Smooth muscle cell (in vitro differentiated cells): ENCODE measurements around the gene PRKAG3. TPM values are rescaled to one million over a fixed set of nuclear protein-coding genes. Genes with fewer than 3 reads are reported as not detected.

Experiments
- DNase-seq: peaks from one replicate; lab custom pipeline; 2025; ENCODE audit not compliant: unreplicated experiment; lab: John Stamatoyannopoulos, UW
- H2AFZ ChIP-seq: fragments of 200-600 bp; sonication (generic); 2 replicates; pipeline ENCODE4 v1.6.0; 2016; ENCODE audit warnings: antibody characterized with exemption, low read depth, mild to moderate bottlenecking
- H3F3A ChIP-seq: fragments of 200-600 bp; sonication (generic); 2 replicates; pipeline ENCODE4 v1.6.0; 2017; ENCODE audit warnings: antibody characterized with exemption, low read depth
- H3K27ac ChIP-seq: fragments of 200-600 bp; sonication (generic); 2 replicates; pipeline ENCODE4 v1.5.1; 2016; ENCODE audit warnings: low read depth, mild to moderate bottlenecking
- H3K27me3 ChIP-seq: fragments of 200-600 bp; sonication (generic); 2 replicates; pipeline ENCODE4 v1.6.1; 2016; ENCODE audit warnings: low read depth, mild to moderate bottlenecking
- H3K36me3 ChIP-seq: fragments of 200-600 bp; sonication (generic); 2 replicates; pipeline ENCODE4 v1.5.1; 2016; ENCODE audit warnings: low read depth
- H3K4me1 ChIP-seq: fragments of 200-600 bp; sonication (generic); 2 replicates; pipeline ENCODE4 v1.5.1; 2016; ENCODE audit warnings: low read depth
- H3K4me2 ChIP-seq: fragments of 200-600 bp; sonication (generic); 2 replicates; pipeline ENCODE4 v1.6.0; 2016; ENCODE audit warnings: mild to moderate bottlenecking
- H3K4me3 ChIP-seq: fragments of 200-600 bp; sonication (generic); 2 replicates; pipeline ENCODE4 v1.5.1; 2016; ENCODE audit warnings: mild to moderate bottlenecking
- H3K79me2 ChIP-seq: fragments of 200-600 bp; sonication (generic); 2 replicates; pipeline ENCODE4 v1.6.0; 2016; ENCODE audit warnings: low read depth, mild to moderate bottlenecking
- H3K9ac ChIP-seq: fragments of 200-600 bp; sonication (generic); 2 replicates; pipeline ENCODE4 v1.6.0; 2016; ENCODE audit warnings: low read depth
- H3K9me3 ChIP-seq: fragments of 200-600 bp; sonication (generic); replicated peaks from 2 replicates; pipeline ENCODE4 v1.5.1; 2016; ENCODE audit warnings: low read depth
- H4K20me1 ChIP-seq: fragments of 200-600 bp; sonication (generic); 2 replicates; pipeline ENCODE4 v1.6.0; 2016; ENCODE audit warnings: low read depth
- WGBS: methylation state at CpG from one replicate; pipeline ENCODE4 v1.1.7; 2016; ENCODE audit warnings: low lambda C conversion rate; 5-methylcytosine and 5-hydroxymethylcytosine counted together
- polyA plus RNA-seq: library from polyadenylated mRNA; unstranded; fragments of >200 nt; fragmentation: Nextera tagmentation; extraction: Ambion mirVana; gene quantifications from 2 replicates; pipeline ENCODE4 v1.2.1, GENCODE V29; 2016
- total RNA-seq: library from RNA; depleted of rRNA; stranded (reverse); fragments of >200 nt; gene quantifications from 2 replicates; pipeline ENCODE4 v1.2.3, GENCODE V29; 2014
- TF ChIP-seq, protein P1 (sequence below): fragments of 200-600 bp; sonication (generic); IDR thresholded peaks from 2 replicates; pipeline ENCODE4 v1.5.1; 2017; ENCODE audit warnings: borderline replicate concordance, mild to moderate bottlenecking, antibody characterized with exemption; ENCODE audit not compliant: insufficient read depth, poor library complexity, severe bottlenecking

PRKAG3 gene
- total and polyA plus RNA-seq, 2 experiments from 2014 or later: not detected

DNA sequence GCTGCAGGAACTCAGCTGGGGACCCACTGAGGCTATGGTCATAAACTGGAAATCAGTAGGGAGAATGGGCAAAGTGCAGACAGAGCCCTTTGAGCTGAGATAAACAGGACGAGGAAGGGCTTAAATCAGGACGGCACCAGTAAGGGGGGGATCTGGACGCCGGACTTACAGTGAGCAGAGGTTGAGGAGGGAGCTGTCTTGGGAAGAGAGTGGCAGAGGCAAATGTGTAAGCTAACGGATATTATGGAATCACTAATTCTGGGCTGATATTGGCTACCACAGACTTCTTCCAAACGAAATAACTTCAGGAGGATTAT is 49.1 kb downstream of the PRKAG3 start:
- TF ChIP-seq, protein P1, sequence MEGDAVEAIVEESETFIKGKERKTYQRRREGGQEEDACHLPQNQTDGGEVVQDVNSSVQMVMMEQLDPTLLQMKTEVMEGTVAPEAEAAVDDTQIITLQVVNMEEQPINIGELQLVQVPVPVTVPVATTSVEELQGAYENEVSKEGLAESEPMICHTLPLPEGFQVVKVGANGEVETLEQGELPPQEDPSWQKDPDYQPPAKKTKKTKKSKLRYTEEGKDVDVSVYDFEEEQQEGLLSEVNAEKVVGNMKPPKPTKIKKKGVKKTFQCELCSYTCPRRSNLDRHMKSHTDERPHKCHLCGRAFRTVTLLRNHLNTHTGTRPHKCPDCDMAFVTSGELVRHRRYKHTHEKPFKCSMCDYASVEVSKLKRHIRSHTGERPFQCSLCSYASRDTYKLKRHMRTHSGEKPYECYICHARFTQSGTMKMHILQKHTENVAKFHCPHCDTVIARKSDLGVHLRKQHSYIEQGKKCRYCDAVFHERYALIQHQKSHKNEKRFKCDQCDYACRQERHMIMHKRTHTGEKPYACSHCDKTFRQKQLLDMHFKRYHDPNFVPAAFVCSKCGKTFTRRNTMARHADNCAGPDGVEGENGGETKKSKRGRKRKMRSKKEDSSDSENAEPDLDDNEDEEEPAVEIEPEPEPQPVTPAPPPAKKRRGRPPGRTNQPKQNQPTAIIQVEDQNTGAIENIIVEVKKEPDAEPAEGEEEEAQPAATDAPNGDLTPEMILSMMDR: no peak
- peak overlapping the region; percentile 68 for H3K4me3 ChIP-seq
- no peaks in the 10 kb centered on the region for H3K27me3 ChIP-seq
- H4K20me1 ChIP-seq: no peaks in the 10 kb centered on the region
- no peaks in the 10 kb centered on the region for H3F3A ChIP-seq
- peak overlapping the region; percentile 94 for H3K4me2 ChIP-seq
- H3K9ac ChIP-seq: peak overlapping the region; percentile 75
- WGBS: 9% methylated on average over 6 of the region's 6 CpGs
- peak overlapping the region; percentile 87 for H2AFZ ChIP-seq
- no peak for DNase-seq
- peaks cover 5% of the 10 kb centered on the region for H3K4me1 ChIP-seq
- H3K79me2 ChIP-seq: peaks cover 5% of the 10 kb centered on the region
- no peaks in the 10 kb centered on the region for H3K9me3 ChIP-seq
- no peak overlapping the region for H3K27ac ChIP-seq
- no peaks in the 10 kb centered on the region for H3K36me3 ChIP-seq

DNA sequence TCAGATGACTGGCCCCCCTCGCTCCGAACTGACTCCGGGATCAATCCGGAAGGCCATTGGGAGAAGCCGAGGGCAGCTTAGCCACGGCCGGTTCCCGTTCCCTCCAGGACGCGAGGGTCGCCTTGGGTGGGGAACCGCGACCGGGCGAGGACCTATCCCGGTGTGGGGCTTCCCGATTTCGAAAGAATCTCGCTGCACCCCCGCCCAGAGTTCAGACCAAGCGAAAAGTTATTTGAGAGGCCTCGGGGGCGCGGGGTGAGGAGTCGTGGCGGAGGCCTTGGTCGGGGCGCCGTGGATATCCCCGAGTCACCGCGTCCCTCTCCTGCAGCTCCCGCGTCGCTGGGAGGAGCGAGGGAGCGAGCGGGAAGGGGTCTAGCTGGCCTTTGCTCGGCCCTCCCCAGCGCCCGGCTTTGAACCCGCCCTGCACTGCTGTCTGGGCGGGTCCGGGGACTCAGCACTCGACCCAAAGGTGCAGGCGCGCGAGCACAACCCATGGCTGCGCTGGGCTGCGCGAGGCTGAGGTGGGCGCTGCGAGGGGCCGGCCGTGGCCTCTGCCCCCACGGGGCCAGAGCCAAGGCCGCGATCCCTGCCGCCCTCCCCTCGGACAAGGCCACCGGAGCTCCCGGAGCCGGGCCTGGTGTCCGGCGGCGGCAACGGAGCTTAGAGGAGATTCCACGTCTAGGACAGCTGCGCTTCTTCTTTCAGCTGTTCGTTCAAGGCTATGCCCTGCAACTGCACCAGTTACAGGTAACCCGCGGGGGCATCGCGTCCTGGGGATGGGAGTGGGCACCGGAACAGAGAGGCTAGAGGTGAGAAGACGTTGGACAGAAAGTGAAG is 49.7 kb downstream of the PRKAG3 start, which contains the start of gene CYP27A1:
Gene CYP27A1, plus strand, starts transcription at position 457 of the 837 bp plus-strand sequence. Its CDS starts 36 bp downstream, at position 493.
- no peaks in the 10 kb centered on the region for H3K27me3 ChIP-seq
- peak within 1 kb of the TSS; percentile 94 for H3K4me2 ChIP-seq
- no peaks in the 10 kb centered on the region for H3K36me3 ChIP-seq
- H3K9ac ChIP-seq: peak within 1 kb of the TSS; percentile 75
- peaks cover 5% of the 10 kb centered on the region for H3K4me1 ChIP-seq
- H3K27ac ChIP-seq: peak within 1 kb of the TSS; percentile 23
- peaks cover 5% of the 10 kb centered on the region for H3K79me2 ChIP-seq
- no peaks in the 10 kb centered on the region for H3F3A ChIP-seq
- H3K4me3 ChIP-seq: peak within 1 kb of the TSS; percentile 68
- no peaks in the 10 kb centered on the region for H3K9me3 ChIP-seq
- 2% methylated on average over 51 of the region's 76 CpGs for WGBS
- peak within 1 kb of the TSS; percentile 87 for H2AFZ ChIP-seq
- H4K20me1 ChIP-seq: no peaks in the 10 kb centered on the region
- DNase-seq: peak; percentile 9
- TF ChIP-seq, protein P1: no peak

DNA sequence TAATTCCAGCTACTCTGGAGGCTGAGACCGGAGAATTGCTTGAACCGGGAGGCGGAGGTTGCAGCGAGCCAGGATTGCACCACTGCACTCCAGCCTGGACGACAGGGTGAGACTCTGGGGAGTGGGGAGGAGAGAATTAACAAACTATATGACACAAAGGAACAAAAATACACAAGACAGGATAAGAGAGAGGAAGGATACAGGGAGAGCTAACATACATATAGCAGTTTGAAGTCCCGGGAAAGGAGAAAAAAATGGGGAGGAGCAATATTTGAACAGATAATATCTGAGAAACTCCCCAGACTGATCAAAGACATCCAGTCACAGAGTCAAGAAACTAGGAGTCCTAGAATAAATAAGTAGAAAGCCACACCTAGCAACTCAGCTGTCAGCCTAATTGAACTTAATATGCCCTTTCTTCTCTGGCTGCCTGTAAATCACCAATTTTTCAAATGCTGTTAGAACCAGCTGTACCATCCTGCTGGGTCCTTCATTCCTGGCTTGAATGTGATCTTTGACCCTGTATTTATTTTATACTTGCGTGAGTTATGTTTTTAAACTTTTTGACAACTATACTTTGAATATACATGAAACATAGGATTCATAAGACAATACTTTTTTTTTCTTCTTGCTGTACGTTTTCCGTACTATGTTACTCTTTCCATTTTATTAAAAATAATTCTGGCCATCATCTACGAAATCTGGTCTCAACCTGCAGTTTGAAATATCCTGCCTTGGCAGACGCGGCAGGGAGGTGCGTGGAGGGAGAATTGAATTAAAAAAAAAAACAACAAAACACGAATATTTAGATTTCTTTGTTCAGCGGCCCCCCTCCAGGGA is 50.5 kb downstream of the PRKAG3 start:
- Histone ChIP-seq H3K9ac (peak overlapping the region; percentile 75), H4K20me1 (no peaks in the 10 kb centered on the region), H3K4me2 (peak overlapping the region; percentile 94), H3K36me3 (no peaks in the 10 kb centered on the region), H3K4me1 (peaks cover 5% of the 10 kb centered on the region), H3K79me2 (peaks cover 5% of the 10 kb centered on the region), H3K27ac (peak overlapping the region; percentile 23), H2AFZ (peak overlapping the region; percentile 87), H3K4me3 (peak overlapping the region; percentile 68), H3K9me3 (no peaks in the 10 kb centered on the region), H3K27me3 (no peaks in the 10 kb centered on the region), H3F3A (no peaks in the 10 kb centered on the region)
- WGBS: 52% methylated on average over 15 of the region's 15 CpGs
- TF ChIP-seq, protein P1: no peak
- no peak for DNase-seq
